Measurements from ENCODE around the gene KCNN4.

Gene KCNN4

GRCh38 chr19:43748205-43748594 is 32.6 kb downstream of the KCNN4 start:
- DNase-seq (ENCODE audit: low spot score) = no peak

DNA sequence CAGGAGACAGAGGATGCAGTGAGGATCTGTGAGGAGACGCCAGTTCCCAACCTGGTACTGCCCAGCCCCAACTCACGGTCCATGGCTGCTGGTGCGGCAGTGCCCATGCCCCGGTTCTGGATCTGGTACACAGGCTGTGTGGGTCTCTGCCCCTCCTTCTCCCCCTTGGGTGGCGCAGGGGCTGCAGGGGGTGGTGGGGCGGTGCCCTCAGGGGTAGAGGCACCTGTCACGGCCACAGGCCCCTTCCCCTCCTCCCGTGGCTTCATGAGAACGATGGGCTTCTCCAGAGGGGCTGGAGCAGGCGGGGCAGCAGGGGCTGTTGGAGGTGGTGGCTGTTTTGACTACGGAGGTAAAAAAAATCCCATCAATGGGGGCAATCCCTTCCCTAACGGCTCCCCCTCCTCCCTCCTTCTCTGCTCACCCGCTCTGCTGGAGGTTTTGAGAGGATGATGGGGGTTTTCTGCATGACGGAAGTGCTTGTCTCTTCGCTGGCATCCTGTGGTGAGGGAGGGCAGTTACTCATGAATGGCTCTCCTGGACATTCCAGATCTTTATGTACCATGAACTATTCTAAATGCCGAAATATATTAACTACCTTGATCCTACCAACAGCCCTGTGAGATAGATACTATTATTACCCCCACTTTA is 33.1 kb downstream of the KCNN4 start:
- DNase-seq (ENCODE audit: low spot score) = no peak

DNA sequence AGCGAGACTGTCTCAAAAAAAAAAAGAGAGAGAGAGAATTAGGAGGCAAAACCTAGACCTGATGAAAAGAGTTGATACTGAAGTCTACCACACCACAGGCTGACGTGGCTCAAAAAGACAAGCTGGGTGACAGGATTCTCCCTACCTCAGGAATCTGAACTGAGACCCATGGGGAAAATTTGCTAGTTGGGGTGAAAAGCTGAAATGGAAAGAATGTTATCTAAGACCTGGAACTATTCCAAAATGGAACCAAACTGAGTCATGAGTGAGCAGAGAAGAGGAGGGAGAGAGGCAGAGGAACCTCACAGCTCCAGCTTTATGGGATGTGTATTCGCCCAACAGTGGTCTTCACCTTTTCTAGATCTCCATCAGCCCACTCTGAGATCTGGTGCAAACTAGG is 37.7 kb downstream of the KCNN4 start:
- DNase-seq (ENCODE audit: low spot score) = no peak

DNA sequence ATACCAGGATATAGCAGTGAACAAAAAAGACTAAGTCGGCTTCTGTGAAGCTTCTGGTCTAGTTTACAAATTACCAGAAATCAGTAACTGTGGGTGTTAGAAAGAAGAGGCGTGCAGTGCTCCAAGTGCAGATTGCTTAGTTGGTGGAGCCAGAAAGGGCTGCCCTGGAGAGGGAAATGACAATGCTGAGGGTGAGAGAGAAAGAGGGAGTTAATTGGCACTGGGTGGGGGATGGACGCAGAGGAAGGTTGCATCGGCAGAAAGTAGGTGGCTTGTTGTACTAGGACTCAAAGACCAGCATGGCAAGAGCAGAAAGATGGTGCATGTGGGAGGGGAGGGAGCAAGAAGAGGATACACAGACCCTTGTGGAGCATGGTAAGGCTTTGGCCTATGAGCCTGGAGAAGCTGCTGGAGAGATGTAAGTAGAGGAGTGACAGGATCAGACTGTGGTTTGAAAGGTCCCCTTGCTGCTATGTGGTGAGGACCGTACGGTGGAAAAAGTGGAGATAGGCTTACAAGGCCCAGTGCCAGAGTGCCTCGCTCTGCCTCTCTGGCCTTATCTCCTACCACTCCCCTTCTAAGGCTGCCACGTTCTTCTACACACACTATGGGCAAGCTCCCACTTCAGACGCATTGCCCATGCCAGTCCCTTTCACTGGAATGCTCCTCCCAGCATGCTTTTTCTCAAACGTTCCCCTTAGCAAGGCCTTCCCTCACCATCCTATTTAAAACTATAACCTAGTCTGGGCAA is 39.5 kb downstream of the KCNN4 start:
- DNase-seq (ENCODE audit: low spot score) = no peak

GRCh38 chr19:43739439-43740235 is 41.1 kb downstream of the KCNN4 start:
- DNase-seq (ENCODE audit: low spot score) = peak; percentile 92

DNA sequence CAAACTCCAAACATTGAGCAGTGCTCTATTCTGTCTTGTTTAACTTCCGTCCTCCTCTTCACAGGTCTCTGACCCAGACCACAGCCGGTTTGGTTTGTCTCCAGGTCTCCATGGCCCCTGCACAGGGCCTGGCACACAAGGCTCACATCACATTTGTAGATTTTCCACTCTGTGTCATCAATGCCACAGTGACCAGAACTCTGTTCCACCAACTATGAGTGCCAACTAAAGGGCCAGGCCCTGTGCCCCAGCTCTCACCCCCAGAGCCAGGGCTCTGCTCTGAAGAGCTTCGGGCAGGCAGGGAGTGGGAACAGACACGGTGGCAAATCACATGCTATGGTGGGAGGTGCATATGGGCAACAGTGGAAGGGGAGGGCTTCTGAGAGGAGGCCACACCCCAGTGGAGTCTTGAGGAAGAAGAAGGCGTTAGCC is 42.0 kb downstream of the KCNN4 start:
- peak; percentile 61 for DNase-seq (ENCODE audit: low spot score)

DNA sequence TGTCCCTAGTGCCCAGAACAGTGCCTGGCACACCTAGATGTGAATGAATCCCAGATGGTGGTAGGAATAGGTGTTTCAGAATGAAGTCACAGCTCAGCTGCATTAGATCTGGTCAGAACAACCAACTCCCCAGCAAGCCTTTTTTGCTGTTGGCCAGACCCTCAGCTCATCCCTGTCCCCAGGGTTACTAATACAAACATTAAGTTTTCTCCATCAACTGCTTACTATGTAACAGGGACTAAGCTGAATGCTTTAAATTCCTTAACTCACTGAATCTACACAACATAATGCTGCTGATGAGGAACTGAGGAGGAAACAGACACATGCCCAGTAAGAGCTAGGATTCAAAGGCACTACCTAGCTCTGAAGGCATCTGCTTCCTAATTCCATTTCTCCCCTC is 44.8 kb downstream of the KCNN4 start:
- no peak for DNase-seq (ENCODE audit: low spot score)

GRCh38 chr19:43735013-43735412 is 45.8 kb downstream of the KCNN4 start:
- DNase-seq (ENCODE audit: low spot score) = no peak

- DNase-seq (ENCODE audit: low spot score) = no peak
Measured at GRCh38 chr19:43731846-43732245, 48.9 kb downstream of the KCNN4 start.

DNA sequence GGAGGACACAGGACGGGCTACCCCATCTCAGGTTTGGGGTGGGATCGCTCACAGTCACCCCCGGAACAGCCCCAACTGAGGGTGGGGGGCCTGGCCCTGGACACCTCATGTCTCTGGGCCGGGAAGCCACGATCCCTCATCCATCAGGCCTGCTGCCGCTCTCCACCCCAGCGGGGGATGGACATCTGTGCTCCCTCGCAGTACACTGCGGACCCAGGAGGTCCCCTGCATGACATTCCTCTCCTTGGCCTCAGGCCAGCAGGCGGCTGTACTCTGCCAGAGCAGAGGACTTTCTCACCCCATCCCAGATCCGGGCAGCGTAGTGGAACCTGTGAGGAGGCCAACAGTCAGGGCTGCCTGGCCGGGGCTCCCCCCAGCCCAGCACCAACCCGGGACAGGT is 49.4 kb downstream of the KCNN4 start:
- DNase-seq (ENCODE audit: low spot score) = no peak

DNA sequence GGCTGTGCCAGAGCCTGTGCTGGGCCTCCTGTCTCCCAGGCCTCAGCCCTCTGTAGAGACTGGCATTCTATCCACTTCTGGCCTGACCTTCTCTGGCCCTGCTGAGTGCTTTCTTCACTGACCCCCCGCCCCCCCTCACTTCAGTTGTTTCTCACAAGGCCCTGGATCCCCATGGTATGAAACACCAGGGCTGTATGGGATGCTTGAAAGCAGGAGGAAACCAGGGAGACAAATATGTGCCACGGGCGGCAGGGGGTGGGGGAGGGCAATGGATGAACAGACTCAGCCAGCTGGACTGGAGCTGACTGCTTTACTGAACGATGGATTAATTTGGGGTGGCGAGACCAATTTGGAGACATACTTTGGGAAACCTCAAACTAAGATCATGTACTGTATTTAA is 50.9 kb downstream of the KCNN4 start:
- DNase-seq (ENCODE audit: low spot score) = no peak

- DNase-seq (ENCODE audit: low spot score) = no peak
Measured at GRCh38 chr19:43727593-43727853, 53.2 kb downstream of the KCNN4 start.

GRCh38 chr19:43726736-43727592 is 53.8 kb downstream of the KCNN4 start:
- DNase-seq (ENCODE audit: low spot score) = no peak

DNA sequence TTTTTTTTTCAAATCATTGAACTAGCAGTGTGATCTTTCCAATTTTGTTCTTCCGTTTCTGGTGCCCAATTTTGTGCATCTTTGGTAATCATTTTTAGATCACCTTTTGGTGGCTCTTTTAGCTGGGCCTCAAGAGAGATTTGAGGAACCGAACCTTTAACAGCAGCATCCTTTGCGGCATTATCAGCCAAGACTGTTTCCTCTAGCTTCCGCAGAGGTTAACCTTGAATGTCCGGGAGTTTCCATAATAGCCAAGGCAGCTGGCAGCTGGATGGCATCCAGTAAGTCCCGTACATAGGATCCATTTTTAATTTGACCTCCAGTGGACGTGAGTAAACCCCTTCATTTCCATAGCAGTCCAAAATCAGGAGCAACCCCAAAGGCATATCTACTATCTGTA is 55.3 kb downstream of the KCNN4 start:
- no peak for DNase-seq (ENCODE audit: low spot score)

DNA sequence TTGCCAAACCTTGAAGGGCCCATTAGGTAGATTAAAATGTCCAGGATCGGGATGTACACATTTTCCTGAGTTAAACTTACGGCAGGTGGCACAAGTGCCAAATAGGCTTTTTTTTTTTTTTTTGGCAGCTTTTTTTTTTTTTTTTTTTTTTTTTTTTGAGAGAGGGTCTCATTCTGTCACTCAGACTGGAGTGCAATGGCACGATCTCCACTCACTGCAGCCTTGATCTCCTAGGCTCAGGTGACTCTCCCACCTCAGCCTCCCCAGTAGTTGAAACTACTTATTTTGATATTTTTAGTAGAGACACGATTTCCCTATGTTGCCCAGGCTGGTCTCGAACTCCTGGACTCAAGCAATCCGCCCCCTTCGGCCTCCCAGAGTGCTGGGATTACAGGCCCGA is 55.9 kb downstream of the KCNN4 start:
- DNase-seq (ENCODE audit: low spot score) = no peak

- DNase-seq (ENCODE audit: low spot score) = no peak
Measured at GRCh38 chr19:43723588-43723987, 57.2 kb downstream of the KCNN4 start.

DNA sequence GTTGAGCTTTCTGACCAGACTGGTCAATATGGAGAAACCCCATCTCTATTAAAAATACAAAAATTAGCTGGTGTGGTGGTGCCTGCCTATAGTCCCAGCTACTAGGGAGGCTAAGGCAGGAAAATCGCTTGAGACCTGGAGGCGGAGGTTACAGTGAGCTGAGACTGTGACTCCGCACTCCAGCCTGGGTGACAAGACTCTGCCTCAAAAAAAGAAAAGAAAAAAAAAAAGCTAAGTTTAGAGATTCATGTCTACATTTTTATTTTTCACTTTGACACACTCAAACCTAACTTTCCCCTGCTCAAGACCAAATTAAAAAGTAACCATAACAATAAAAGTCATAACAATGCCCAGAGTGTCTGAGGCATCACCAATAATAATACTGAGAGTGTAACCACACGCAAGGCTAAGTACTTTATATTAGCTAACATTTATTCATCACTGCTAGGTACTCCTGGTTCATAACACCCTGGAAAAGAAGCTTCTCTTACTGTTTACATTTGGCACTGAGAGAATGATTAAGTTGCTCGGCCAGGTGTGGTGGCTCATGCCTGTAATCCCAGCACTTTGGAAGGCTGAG is 59.2 kb downstream of the KCNN4 start:
- DNase-seq (ENCODE audit: low spot score) = no peak

- DNase-seq (ENCODE audit: low spot score) = no peak
Measured at GRCh38 chr19:43720936-43721335, 59.8 kb downstream of the KCNN4 start.

DNA sequence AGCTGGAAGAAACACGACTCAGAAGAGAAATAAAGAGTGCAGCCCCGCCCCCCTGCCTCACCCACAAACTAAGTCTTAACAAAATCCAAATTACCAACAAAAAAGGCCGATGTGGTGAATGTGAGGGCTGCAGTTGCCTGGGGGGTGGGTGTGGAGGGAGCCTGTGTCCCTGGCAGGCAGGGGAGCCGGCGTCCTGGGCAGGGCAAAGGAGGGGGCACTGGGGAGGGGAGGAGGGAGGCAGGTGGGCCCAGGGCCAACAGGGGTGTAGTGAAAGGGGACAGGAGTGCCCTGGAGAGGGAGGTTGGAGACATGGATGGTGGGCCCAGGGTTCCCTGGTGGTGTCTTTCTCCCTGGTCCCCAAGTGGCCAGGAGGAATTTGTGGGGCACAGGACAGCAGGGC is 60.9 kb downstream of the KCNN4 start:
- no peak for DNase-seq (ENCODE audit: low spot score)

DNA sequence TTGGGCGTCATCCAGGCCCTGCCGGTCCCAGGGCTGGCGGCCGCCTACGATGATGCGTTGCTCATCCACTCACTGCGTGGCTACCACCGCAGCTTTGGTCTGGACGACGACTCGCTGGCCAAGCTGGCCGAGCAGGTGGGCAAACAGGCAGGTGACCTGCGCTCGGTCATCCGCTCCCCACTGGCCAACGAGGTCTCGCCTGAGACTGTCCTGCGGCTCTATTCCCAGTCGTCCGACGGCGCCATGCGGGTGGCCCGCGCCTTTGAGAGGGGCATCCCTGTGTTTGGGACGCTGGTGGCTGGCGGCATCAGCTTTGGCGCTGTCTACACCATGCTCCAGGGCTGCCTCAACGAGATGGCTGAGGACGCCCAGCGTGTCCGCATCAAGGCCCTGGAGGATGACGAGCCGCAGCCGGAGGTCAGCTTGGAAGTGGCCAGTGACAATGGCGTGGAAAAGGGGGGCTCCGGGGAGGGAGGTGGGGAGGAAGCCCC is 61.4 kb downstream of the KCNN4 start:
- DNase-seq (ENCODE audit: low spot score) = no peak

DNA sequence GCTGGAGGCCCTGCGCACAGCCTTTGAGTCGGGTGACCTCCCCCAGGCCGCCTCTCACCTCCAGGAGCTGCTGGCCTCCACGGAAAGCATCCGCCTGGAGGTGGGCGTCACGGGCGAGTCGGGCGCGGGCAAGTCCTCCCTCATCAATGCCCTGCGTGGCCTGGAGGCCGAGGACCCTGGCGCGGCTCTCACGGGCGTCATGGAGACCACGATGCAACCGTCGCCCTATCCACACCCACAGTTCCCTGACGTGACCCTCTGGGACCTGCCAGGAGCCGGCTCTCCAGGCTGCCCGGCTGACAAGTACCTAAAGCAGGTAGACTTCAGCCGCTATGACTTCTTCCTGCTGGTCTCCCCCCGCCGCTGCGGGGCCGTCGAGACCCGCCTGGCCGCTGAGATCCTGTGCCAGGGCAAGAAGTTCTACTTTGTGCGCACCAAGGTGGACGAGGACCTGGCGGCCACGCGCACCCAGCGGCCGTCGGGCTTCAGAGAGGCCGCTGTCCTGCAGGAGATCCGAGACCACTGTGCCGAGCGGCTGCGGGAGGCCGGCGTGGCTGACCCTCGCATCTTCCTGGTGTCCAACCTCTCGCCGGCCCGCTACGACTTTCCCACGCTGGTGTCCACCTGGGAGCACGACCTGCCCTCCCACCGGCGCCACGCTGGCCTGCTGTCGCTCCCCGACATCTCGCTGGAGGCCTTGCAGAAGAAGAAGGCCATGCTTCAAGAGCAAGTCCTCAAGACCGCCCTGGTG is 62.0 kb downstream of the KCNN4 start:
- no peak for DNase-seq (ENCODE audit: low spot score)

Data from SW480 (cell line).